Right ventricle myocardium inferior (tissue), 1 donor: ENCODE measurements around the gene CACNB4. TPM values are rescaled to one million over a fixed set of nuclear protein-coding genes. Genes with fewer than 3 reads are reported as not detected.

Experiments used
- ATAC-seq: fragments of 200-7000 bp; cut with Tn5 transposase; one replicate; pipeline ENCODE4 v1.9.1; 2020; ENCODE audit warnings: mild to moderate bottlenecking, moderate library complexity
- DNase-seq: peaks from one replicate; pipeline ENCODE4 v3.0.0; 2021; ENCODE audit errors: missing footprints
- intact Hi-C: fragments of 100-400 bp; cut with DNase I; formaldehyde crosslinking; loops from one replicate; pipeline ENCODE4 v1.11.0; 2022
- total RNA-seq: library from RNA; stranded (reverse); fragmentation: NEBNext Ultra II Directional; extraction: Animal tissue kit (Norgen Biotek cat#: 25700); gene quantifications from one replicate; pipeline ENCODE4 v1.2.1, GENCODE V29; 2021
- donor health status: DM: no; HTN: yes; CAD: no; lungs with severe emphysema.

CACNB4 gene
- total RNA-seq, 1 donor from 2014 or later, result 0.35 TPM

GRCh38 chr2:151857650-151858049 is 241.2 kb downstream of the CACNB4 start:
- ATAC-seq (no peak), DNase-seq (no peak)
- intact Hi-C loops, result no loop called here

DNA sequence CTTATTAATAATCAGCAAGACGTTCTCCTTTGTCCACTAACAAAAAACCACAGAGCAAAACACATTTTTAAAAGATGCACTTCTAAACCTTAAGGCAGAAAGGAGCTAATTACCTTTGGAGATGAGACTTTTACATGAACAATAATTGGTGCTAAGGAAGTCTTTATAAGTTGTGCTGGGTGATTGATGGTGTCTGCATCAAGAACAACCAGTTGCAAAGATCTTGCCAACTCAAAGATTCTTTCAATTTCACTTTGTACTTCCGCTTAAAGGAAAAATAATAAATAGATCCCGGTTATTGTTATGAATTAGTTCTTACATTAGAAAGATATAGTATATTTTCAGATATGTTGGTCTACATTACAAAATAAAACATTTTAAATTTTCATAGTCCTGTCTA is 243.7 kb downstream of the CACNB4 start:
- no peak for DNase-seq
- intact Hi-C loops, result no loop called here
- ATAC-seq, result no peak

GRCh38 chr2:151853070-151853758 is 245.6 kb downstream of the CACNB4 start:
- intact Hi-C loops, result no loop called here
- ATAC-seq, result no peak
- DNase-seq, result no peak

DNA sequence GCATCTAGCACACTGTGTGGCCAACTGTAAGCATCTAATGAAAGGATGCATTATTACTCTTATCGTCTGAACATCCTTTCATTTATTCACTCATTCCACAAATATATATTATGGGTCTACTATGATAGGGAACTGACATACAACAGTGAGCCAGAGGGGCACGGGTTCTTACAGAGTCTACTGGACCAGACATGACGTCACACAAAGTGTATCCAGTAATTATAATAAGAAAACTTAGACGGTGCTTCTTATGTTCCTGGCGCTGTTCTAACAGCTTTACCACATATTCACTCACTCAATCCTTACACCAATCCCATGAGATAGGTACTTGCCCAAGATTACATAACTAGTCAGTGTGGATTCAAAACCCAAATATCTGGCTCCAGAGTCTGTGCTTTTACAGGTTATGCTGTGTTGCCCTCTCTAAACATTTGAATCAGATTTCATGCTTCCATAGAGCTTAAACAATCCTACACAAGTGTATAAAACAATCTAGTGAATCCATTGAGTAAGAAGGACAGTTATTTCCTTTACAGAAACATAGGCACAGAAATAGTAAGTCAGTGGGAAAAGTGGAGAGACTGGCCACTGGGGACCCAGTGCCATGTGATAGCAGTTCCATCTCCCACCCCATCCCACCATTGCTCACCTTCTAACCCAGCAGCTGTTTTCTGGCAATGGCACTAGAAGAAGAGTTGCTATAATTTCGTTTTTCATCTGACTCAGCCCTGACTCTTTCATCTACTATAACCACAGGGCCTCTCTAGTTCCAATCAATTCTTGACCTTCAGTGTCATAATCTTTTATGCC is 246.4 kb downstream of the CACNB4 start:
- ATAC-seq (peak; percentile 59), DNase-seq (no peak)
- intact Hi-C loops, result no loop called here

DNA sequence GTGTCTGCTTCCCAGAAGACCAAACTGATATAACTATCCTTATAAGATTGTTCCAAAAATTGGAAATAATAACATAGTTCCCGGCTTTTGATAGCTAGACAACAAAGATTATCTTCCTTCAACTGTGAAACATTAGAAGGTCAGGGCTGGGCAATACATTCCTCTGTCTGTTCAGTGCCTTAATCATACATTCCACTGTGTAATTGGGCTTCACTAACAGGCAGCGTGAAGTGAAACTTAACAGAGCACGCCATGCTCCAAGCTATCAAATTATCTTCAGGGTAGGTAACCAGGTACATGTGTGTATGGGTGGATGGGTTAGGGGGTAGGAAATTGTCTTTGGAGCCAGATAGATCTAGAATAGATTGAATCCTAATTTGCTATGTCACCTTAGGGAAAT is 247.1 kb downstream of the CACNB4 start:
- peak; percentile 76 for ATAC-seq

DNA sequence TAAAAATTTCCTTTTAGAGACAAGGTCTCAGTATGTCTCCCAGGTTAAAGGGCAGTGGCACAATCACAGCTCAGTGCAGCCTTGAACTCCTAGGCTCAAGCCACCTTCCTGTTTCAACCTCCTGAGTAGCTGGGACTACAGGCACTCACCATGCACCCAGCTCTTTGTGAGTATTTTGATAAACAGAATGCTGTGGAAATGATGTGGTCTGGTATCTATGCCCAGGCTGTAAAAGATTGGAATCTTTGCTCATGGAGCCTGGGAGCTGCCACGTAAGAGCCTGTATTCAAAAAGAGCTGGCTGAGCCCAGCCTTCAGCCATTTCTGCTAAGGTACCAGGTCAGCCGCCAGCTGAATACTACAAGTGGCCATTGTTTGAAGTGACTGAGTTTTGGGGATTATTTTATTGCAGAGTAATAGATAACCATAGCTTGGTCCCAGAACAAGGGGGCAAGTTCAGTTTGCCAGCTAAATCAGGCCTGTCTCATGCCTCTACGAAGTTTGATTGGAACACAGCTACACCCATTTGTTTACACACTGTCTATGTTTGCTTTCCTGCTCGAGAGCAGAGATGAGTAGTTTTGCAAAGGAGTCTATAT is 249.3 kb downstream of the CACNB4 start:
- no peak for DNase-seq
- no peak for ATAC-seq
- intact Hi-C loops, result no loop called here

More for the DNA sequence above, 247.1 kb downstream of the CACNB4 start:
- no peak for DNase-seq
- intact Hi-C loops, result no loop called here

DNA sequence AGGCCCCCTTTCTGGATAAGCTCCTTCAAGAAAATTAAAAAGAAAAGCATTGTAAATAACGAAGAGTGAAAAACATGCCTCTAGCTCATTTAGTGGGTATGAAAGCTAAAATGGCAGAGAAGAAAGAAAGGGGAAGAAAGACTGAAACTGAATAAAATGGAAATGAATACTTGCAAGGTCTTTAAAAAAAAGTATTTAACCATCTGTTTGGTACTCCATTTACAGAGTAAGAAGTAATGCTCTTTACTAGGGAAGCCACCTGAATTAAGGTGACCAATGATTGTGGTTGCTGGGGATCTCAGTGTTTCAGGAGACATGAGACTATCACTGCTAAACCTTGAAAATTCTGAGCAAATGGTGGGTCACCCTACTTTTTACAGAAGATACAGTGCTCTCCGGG is 253.0 kb downstream of the CACNB4 start:
- no peak for ATAC-seq
- intact Hi-C loops, result no loop called here
- DNase-seq, result no peak

DNA sequence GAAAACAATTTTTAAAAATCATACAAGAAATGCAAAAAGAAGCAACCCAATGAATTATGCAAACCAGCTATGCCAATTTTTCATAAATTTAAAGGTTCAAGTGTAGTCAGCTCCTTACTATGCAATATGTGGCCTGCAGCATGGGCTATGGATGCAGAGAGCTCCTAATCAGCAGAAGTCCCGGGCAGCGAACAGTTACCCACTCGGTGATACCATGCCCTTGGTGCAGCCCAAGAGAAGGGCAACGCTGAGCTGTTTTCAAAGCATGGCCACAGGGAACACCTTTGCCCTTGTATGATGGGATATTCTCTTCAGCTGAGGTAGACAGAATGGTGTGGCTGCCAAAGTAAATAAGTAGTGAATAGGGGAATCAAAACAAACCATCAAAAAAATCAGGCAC is 253.4 kb downstream of the CACNB4 start:
- ATAC-seq (peak; percentile 60), DNase-seq (no peak)
- intact Hi-C loops, result no loop called here

DNA sequence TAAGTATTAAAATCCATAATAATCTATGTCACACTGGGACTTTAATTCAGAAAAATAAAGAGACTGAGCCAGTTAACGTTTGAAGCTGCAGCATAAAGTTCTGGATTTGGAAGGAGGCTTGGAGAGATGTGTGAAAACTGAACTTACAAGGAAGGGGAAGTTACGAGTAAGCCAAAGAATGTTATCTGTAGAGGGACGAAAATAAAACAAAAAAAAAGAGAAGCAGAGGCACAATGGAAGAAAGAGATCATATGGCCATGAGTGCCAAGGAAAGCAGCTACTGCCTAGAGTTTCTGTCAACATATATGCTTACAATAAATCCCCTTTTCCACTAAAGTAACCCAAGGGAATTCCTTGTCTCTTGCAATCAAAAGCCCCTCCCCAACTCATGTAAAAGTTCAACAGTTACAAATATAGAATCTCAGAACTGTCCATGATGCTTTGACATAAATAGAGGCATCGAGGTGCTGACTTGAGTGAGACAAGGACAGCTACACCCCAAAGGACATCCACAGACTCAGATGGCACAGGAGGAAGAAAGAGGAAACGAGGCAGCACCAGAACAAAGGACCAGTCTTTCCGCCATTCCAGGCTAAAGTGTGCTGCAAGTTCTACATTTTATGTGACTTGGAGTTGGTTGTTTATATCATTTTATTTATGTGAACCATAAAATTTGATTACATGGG is 254.5 kb downstream of the CACNB4 start:
- peak; percentile 68 for ATAC-seq
- DNase-seq, result no peak
- intact Hi-C loops, result no loop called here

DNA sequence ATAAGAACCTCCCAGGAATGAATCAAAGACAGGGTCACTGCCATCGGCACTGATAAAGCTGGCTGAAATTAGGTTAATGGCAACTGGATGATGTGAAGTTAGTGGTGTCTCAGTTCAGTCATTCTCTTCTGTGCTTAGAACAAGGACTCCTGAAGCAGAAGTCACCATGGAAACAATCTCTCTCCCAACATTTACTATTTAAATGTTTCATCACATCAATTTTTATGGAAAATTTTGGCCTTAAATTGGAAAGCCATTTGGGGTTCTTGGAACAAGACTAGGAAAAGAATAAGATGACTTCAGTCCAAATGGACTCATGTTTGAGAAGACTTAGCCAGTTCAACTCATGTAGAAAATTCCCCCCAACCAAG is 255.2 kb downstream of the CACNB4 start:
- no peak for ATAC-seq
- no peak for DNase-seq
- intact Hi-C loops, result no loop called here

DNA sequence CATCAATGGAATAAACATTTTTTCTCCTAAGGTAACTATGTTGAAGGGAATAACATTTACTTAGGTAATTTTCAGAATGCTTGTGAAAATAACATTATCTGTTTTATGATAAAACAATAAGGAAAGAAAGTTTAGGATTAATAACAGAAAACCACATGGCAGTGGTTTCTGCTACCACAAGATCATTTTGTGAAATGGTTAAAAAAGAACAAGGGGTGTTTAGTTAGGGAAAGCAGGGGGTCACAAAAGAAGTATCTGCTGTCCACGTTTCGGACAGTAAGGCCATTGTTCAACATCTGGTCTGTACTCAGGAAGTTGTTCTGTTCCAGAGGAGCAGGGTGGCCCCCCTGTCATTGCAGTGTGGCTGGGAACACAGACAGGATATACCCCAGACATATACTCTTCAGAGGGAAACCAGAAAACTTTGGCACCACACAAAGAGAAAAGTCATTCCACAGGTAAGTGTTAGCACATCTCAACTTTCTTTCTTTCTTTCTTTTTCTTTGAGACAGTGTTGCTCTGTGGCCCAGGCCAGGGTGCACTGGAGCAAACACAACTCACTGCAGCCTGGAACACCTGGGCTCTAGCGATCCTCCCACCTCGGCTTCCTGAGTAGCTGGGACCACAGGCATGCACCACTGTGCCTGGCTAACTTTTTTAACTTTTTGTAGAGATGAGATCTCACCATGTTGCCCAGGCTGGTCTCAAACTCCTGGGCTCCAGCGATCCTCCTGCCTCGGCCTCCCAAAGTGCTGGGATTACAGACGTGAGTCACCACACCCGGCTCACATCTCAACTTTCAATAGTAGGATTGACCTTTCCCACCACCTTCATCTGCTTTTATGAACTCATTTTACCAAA is 255.8 kb downstream of the CACNB4 start:
- ATAC-seq, result no peak
- intact Hi-C loops, result no loop called here
- no peak for DNase-seq

DNA sequence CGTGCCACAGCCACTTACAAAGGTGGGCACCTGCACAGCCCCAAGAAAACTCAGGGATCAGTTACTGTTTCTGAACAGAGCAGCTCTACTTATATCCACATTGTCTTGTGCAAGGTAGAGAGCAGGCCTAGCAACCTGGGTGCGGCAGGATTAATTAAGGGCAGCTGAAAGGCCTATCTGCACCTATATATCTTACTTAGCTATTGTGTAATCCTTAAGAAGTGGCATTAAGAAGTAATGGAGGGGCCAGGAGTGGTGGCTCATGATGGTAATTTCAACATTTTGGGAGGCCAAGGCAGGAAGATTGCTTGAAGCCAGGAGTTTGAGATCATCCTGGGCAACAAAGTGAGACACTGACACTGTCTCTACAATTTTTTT is 257.8 kb downstream of the CACNB4 start:
- intact Hi-C loops, result no loop called here

GRCh38 chr2:151840216-151841046 is 258.4 kb downstream of the CACNB4 start:
- ATAC-seq (no peak), DNase-seq (no peak)
- intact Hi-C loops, result no loop called here

More for the DNA sequence above, 257.8 kb downstream of the CACNB4 start:
- ATAC-seq, result no peak
- DNase-seq, result no peak

GRCh38 chr2:151837926-151838325 is 260.9 kb downstream of the CACNB4 start:
- no peak for ATAC-seq
- no peak for DNase-seq
- intact Hi-C loops, result no loop called here

DNA sequence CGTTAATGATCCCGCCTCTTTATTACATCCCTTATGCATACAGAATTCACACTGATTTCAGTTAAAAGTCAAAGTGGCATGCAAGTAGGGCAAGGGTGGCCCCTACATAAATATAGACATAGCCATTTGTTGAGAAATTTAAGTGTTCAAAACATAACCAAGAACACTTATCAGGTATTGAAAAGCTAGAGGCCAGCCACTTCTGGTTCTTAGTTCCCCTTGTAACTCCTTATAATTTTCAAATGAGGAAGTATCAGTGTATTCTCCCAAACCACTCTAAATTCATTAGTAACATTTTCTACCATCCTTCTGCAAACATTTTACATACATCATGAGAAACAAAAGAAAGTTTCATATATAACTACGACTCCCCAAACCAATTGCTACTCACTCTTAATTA is 264.9 kb downstream of the CACNB4 start:
- DNase-seq, result no peak
- intact Hi-C loops, result no loop called here
- no peak for ATAC-seq

GRCh38 chr2:151830961-151831360 is 267.9 kb downstream of the CACNB4 start:
- no peak for ATAC-seq
- intact Hi-C loops, result no loop called here
- no peak for DNase-seq

DNA sequence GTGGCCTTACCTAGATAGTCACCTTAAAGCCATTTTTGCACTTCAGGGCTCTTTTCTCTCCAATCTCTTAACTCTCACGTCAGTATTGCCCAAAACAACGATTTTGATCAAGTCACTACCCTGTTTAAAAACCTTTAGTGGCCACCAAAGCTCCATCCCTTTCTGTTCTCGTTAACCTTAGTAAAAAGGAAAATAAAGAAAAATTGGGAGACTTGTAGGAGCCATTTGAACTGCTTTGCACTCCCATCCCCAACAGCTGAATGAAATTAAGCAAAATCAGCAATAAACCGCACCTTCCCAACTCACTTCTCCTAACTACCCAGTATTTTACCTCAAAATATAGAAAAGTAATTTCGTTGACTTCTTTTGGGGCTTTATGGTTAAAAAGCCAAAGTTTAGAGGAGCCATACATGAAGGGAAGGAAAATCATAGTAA is 269.9 kb downstream of the CACNB4 start:
- DNase-seq (no peak), ATAC-seq (no peak)
- intact Hi-C loops, result loop anchor here (1.0 to 10.0 kb wide), 3 partner anchors 94 to 886 kb away; partner anchors contain the start of genes ARL6IP6 and PRPF40A
